Bronchial epithelial cell (primary cell): ENCODE measurements around the gene GSTT4. TPM values are rescaled to one million over a fixed set of nuclear protein-coding genes. Genes with fewer than 3 reads are reported as not detected.
A peak's percentile ranks its signal among the peaks of the same experiment; 100 is the strongest.
"Not testable (repeated sequence)": the region's sequence is repeated elsewhere in the genome, so short reads cannot be mapped to it uniquely, and the experiment has no call there.

Experiments used
- DNase-seq: peaks from one replicate; pipeline ENCODE4 v3.0.0-alpha.2; 2010; ENCODE audit warnings: low read depth
- FAIRE-seq: peaks from 2 replicates; lab custom pipeline; 2011; peaks lifted over from hg19 to GRCh38; lab: Jason Lieb, UNC
- H3K27me3 ChIP-seq: 2 replicates; pipeline ENCODE4 v1.5.1; 2011; ENCODE audit warnings: low read length; ENCODE audit not compliant: control insufficient read depth, insufficient read depth
- H3K36me3 ChIP-seq: 2 replicates; pipeline ENCODE4 v1.5.1; 2011; ENCODE audit warnings: low read length; ENCODE audit not compliant: control insufficient read depth, insufficient read depth
- H3K4me3 ChIP-seq: 2 replicates; pipeline ENCODE4 v1.5.1; 2011; ENCODE audit warnings: mild to moderate bottlenecking, low read depth, low read length, control low read depth
- total RNA-seq: library from RNA; depleted of rRNA; stranded (reverse); fragments of >200 nt; gene quantifications from 2 replicates; pipeline ENCODE4 v1.2.1, GENCODE V29; 2014
- TF ChIP-seq, protein P1 (sequence below): IDR thresholded peaks from 2 replicates; pipeline ENCODE4 v1.5.1; 2011; ENCODE audit warnings: mild to moderate bottlenecking, moderate library complexity, low read length, control low read depth, inconsistent platforms; ENCODE audit not compliant: insufficient read depth, severe bottlenecking

Gene GSTT4
- total RNA-seq, 1 donor from 2014 or later: not detected

DNA sequence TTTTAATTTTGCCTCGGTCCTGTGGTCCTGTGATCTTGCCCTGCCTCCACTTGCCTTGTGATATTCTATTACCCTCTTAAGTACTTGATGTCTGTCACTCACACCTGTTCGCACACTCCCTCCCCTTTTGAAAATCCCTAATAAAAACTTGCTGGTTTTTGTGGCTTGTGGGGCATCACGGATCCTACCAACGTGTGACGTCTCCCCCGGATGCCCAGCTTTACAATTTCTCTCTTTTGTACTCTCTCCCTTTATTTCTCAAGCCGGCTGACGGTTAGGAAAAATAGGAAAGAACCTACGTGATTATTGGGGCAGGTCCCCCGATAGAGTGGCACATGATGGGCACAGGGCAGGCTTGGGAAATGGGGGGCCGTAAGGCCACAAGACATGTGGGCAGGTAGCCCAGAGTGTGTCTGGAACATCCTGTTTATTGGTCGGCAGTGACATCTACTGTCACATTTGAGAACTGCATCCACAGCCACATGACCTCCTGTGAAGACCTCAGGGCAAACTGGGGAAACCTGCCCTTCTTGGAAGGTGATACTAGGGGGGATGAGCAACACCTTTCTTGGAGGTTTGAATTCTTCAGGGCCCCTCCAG is 48.9 kb downstream of the GSTT4 start:
- TF ChIP-seq, protein P1, sequence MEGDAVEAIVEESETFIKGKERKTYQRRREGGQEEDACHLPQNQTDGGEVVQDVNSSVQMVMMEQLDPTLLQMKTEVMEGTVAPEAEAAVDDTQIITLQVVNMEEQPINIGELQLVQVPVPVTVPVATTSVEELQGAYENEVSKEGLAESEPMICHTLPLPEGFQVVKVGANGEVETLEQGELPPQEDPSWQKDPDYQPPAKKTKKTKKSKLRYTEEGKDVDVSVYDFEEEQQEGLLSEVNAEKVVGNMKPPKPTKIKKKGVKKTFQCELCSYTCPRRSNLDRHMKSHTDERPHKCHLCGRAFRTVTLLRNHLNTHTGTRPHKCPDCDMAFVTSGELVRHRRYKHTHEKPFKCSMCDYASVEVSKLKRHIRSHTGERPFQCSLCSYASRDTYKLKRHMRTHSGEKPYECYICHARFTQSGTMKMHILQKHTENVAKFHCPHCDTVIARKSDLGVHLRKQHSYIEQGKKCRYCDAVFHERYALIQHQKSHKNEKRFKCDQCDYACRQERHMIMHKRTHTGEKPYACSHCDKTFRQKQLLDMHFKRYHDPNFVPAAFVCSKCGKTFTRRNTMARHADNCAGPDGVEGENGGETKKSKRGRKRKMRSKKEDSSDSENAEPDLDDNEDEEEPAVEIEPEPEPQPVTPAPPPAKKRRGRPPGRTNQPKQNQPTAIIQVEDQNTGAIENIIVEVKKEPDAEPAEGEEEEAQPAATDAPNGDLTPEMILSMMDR: peak; percentile 62
- not testable (repeated sequence) for H3K36me3 ChIP-seq, H3K4me3 ChIP-seq, H3K27me3 ChIP-seq
- FAIRE-seq: peak; percentile 93
- peak; percentile 49 for DNase-seq

DNA sequence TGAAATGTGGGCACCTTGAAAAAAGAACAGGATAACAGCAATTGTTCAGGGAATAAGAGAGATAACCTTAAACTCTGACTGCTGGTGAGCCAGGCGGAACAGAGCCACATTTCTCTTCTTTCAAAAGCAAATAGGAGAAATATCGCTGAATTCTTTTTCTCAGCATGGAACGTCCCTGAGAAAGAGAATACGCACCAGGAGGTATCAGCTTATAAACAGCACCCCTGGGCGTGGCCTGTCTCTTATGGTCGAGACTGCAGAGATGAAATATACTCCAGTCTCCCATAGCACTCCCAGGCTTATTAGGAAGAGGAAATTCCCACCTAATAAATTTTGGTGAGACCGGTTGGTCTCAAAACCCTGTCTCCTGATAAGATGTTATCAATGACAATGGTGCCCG is 49.4 kb downstream of the GSTT4 start:
- not testable (repeated sequence) for FAIRE-seq, H3K4me3 ChIP-seq, H3K27me3 ChIP-seq, H3K36me3 ChIP-seq, DNase-seq

- not testable (repeated sequence) for FAIRE-seq, H3K36me3 ChIP-seq, H3K4me3 ChIP-seq, H3K27me3 ChIP-seq, DNase-seq
Observed at GRCh38 chr22:23954991-23955305, 50.3 kb downstream of the GSTT4 start.

GRCh38 chr22:23954193-23954990 is 50.9 kb downstream of the GSTT4 start:
- not testable (repeated sequence) for H3K27me3 ChIP-seq, FAIRE-seq, DNase-seq, H3K4me3 ChIP-seq, H3K36me3 ChIP-seq

DNA sequence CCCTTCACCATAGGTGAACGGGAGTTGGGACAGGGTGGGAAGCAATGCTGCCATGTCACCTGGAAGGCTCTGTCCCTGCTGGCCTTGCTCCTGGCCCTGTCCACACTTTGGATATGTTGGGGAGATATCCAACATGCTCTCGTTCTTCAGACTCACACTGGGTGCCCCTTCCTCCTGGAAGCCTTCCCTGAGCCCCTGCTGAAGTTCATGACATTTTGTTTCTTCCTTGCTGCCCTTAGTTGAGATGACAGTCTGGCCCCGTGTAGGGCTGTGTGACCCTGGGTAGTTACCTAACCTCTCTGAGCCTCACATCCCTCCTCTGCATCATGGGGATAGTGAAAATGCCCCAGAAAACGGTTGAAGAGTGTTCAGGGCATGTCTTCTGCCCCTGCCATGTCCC is 51.8 kb downstream of the GSTT4 start:
- H3K36me3 ChIP-seq, DNase-seq, H3K4me3 ChIP-seq, FAIRE-seq, H3K27me3 ChIP-seq: not testable (repeated sequence)

DNA sequence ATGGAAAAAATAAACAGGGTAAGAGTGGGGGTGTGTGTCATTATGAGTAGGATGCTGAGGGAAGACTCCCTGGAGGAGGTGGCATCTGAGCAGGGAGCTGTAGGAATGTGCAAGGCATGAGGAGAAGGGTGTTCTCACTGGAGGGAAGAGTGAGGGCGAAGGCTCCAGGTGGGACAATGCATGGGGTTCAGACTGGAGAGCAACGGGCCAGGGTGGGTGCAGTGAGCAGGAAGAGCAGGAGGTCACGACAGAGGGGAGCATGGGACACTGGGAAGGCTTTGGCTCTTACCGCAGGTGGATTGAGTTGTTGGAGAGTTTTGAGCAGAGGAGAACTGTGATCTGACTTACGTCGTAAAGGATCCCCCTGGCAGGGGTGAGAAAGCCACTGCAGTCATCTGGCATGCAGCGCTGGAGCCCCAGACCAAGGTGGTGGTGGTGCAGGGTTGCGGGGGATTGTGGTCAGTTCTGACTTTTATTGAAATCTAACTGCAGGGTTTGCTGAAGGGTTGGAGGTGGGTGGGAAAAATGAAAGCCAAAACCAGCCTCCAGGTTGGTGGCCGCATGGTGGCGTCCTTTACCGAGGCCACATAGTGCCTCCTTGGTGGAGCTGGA is 52.4 kb downstream of the GSTT4 start:
- DNase-seq, H3K27me3 ChIP-seq, H3K36me3 ChIP-seq, FAIRE-seq, H3K4me3 ChIP-seq: not testable (repeated sequence)

DNA sequence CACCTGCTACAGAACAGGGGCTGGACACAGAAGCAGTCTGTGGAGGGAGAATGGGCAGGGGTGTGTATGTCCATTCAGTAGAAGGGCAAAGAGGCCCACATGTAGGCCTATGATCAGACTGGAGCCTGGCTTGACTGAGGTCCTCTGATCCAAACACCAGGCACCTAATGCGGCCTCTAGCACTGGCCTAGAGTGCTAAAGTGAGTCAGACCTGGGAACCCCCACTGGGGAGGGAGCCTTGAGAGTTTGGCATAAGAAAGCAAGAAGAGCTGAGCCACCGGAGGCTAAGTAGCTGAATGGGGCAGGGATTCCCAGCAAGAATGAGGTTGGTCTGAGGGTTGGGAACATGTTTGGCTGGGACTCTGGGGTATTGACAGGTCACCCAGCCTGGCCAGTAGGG is 53.9 kb downstream of the GSTT4 start:
- not testable (repeated sequence) for DNase-seq, H3K4me3 ChIP-seq, H3K36me3 ChIP-seq, FAIRE-seq, H3K27me3 ChIP-seq

GRCh38 chr22:23949764-23950163 is 55.5 kb downstream of the GSTT4 start:
- DNase-seq, H3K4me3 ChIP-seq, H3K27me3 ChIP-seq, H3K36me3 ChIP-seq, FAIRE-seq: not testable (repeated sequence)

Other genes starting within 250 kb of the GSTT4 start
- not detected in 2 replicates for gene C22orf15, start 242.5 kb downstream of the GSTT4 start, total RNA-seq
- gene CHCHD10, start 237.5 kb downstream of the GSTT4 start, total RNA-seq: 4.5 and 11.5 TPM in 2 replicates
- 0.38 and 0.53 TPM in 2 replicates for gene MMP11, start 232.6 kb downstream of the GSTT4 start, total RNA-seq
- gene SMARCB1, start 218.5 kb downstream of the GSTT4 start, total RNA-seq: 19.5 and 21.5 TPM in 2 replicates
- gene DERL3, start 166.4 kb downstream of the GSTT4 start, total RNA-seq: 0.26 TPM in 2 replicates
- 6.8 and 8.2 TPM in 2 replicates for gene SLC2A11, start 147.6 kb downstream of the GSTT4 start, total RNA-seq
- 252 and 448 TPM in 2 replicates for gene MIF, start 111.1 kb downstream of the GSTT4 start, total RNA-seq
- gene GSTT2B, start 44.3 kb downstream of the GSTT4 start, total RNA-seq: 0.79 and 0.90 TPM in 2 replicates
- under 0.01 and 1.2 TPM in 2 replicates for gene DDTL, start 38.6 kb downstream of the GSTT4 start, total RNA-seq
- 41.1 and 59.9 TPM in 2 replicates for gene DDT, start 31.0 kb downstream of the GSTT4 start, total RNA-seq
- gene GSTT2, start 25.3 kb downstream of the GSTT4 start, total RNA-seq: not detected in 2 replicates
- gene CABIN1, start 5.9 kb upstream of the GSTT4 start, total RNA-seq: 15.8 and 26.5 TPM in 2 replicates
- under 0.01 and 0.13 TPM in 2 replicates for gene SUSD2, start 176.0 kb upstream of the GSTT4 start, total RNA-seq
- not detected in 2 replicates for gene GGT5, start 239.6 kb upstream of the GSTT4 start, total RNA-seq